Measurements from ENCODE around the gene RAB24. TPM values are rescaled to one million over a fixed set of nuclear protein-coding genes. Genes with fewer than 3 reads are reported as not detected.

RAB24 gene
- total RNA-seq, 1 experiment from 2014 or later = 37.2 TPM

GRCh38 chr5:177315411-177315810 is 11.9 kb upstream of the RAB24 start:
- Histone ChIP-seq H3K27me3 (ENCODE audit: control insufficient read depth, insufficient read depth, low read length) (no peaks in the 10 kb centered on the region), H3K27ac (ENCODE audit: low read length) (no peak overlapping the region), H3K9me3 (ENCODE audit: control insufficient read depth, insufficient read depth, low read depth, low read length) (no peaks in the 10 kb centered on the region), H3K4me1 (ENCODE audit: control insufficient read depth, insufficient read depth, low read length) (peaks cover 6% of the 10 kb centered on the region; the same call in 1 of the 2 replicates), H3K36me3 (ENCODE audit: control insufficient read depth, insufficient read depth, low read length) (no peaks in the 10 kb centered on the region; the same call in 1 of the 2 replicates), H3K4me3 (ENCODE audit: low read depth in 2 of 2, low read length in 2 of 2) (no peak overlapping the region)
- ATAC-seq (no peak), DNase-seq (ENCODE audit: low read depth, low spot score) (no peak)
- intact Hi-C loops (cut with micrococcal nuclease; ENCODE audit: unreplicated experiment) (loop anchor here (10.0 kb wide), 1 partner anchor 139 kb away; no protein-coding TSS in a partner anchor), in situ Hi-C loops (cut with HindIII; ENCODE audit: low pct_unique_long_range_greater_than_20kb, low sequenced_read_pairs) (no loop called here)
- ChIA-PET POLR2A (interaction anchor here (0.6 kb wide), 1 partner anchor 190 kb away, joined by 10 read pairs; no protein-coding TSS in a partner anchor), CTCF (no interaction called here)
- BruUV-seq (replicated peaks) = no TSS peak
- TF ChIP-seq POLR2AphosphoS5 (IDR thresholded peaks at IDR 0.05; ENCODE audit: low read depth, low read length) = no peak

DNA sequence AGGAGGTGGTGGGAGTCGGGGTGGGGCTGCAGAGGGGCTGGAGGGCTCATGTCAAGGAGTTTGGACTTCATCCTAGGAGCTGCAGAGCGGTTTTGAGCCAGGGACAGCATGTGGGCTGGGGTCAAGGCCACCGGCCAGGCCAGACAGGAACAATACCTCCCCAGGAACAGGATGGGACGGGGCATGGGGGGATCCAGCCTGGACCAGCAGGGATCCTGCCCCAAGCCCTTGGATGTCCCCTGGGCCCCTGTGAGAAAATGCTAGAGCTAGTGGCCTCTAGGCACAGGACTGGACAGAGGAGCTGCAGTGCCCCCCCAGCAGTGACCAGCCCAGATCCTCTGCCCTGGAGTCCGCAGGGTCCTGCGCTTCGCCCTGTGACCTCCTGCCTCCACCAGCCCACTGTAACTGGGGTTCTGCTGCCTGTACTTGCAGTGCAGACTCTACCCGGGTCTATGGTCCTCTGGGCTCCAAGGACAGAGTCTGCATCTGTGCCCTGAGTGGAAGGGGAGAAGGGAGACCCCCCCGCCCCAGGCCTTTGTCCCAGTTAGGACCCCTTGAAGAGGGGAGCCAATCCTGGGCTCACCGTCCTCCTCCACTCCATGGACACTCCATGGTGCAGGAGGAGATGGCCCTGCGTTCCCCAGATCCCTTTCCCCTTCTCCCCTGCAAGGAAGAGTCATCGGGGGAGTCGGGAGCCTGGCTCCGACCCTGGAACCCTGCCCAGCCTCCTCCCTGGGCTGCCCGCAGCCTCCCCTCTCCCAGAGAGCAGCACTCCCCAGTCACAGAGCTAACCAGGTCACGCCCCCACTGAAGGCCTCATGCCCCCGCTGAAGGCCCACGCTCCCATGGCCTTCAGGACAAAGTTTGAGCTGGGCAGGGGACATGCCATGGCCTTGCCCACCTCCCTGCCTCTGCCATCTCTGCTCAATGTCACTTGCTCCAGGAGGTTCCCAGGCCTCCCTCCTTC is 11.1 kb upstream of the RAB24 start:
- Histone ChIP-seq H3K36me3 (ENCODE audit: control insufficient read depth, insufficient read depth, low read length) (no peaks in the 10 kb centered on the region; the same call in 1 of the 2 replicates), H3K4me1 (ENCODE audit: control insufficient read depth, insufficient read depth, low read length) (peaks cover 11% of the 10 kb centered on the region), H3K4me3 (ENCODE audit: low read depth in 2 of 2, low read length in 2 of 2) (no peak overlapping the region), H3K27ac (ENCODE audit: low read length) (no peak overlapping the region), H3K9me3 (ENCODE audit: control insufficient read depth, insufficient read depth, low read depth, low read length) (no peaks in the 10 kb centered on the region), H3K27me3 (ENCODE audit: control insufficient read depth, insufficient read depth, low read length) (no peaks in the 10 kb centered on the region)
- POLR2A ChIA-PET = no interaction called here
- BruUV-seq (replicated peaks) = no TSS peak
- DNase-seq (ENCODE audit: low read depth, low spot score) (no peak), ATAC-seq (no peak)
- intact Hi-C loops (cut with micrococcal nuclease; ENCODE audit: unreplicated experiment) (loop anchor here (10.0 kb wide), 1 partner anchor 140 kb away; no protein-coding TSS in a partner anchor), in situ Hi-C loops (cut with HindIII; ENCODE audit: low pct_unique_long_range_greater_than_20kb, low sequenced_read_pairs) (no loop called here)
- CTCF ChIA-PET = interaction anchor here (0.6 kb wide), 1 partner anchor 12 kb away, joined by 4 read pairs; no protein-coding TSS in a partner anchor
- TF ChIP-seq, protein P1, sequence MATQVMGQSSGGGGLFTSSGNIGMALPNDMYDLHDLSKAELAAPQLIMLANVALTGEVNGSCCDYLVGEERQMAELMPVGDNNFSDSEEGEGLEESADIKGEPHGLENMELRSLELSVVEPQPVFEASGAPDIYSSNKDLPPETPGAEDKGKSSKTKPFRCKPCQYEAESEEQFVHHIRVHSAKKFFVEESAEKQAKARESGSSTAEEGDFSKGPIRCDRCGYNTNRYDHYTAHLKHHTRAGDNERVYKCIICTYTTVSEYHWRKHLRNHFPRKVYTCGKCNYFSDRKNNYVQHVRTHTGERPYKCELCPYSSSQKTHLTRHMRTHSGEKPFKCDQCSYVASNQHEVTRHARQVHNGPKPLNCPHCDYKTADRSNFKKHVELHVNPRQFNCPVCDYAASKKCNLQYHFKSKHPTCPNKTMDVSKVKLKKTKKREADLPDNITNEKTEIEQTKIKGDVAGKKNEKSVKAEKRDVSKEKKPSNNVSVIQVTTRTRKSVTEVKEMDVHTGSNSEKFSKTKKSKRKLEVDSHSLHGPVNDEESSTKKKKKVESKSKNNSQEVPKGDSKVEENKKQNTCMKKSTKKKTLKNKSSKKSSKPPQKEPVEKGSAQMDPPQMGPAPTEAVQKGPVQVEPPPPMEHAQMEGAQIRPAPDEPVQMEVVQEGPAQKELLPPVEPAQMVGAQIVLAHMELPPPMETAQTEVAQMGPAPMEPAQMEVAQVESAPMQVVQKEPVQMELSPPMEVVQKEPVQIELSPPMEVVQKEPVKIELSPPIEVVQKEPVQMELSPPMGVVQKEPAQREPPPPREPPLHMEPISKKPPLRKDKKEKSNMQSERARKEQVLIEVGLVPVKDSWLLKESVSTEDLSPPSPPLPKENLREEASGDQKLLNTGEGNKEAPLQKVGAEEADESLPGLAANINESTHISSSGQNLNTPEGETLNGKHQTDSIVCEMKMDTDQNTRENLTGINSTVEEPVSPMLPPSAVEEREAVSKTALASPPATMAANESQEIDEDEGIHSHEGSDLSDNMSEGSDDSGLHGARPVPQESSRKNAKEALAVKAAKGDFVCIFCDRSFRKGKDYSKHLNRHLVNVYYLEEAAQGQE (IDR thresholded peaks at IDR 0.05; ENCODE audit: insufficient read depth in 1 of 2, low read depth in 2 of 2, low read length in 1 of 2) = no peak
- TF ChIP-seq TCF7L2 (IDR thresholded peaks at IDR 0.05; ENCODE audit: low read depth, low read length) = no peak
- TF ChIP-seq POLR2AphosphoS5 (IDR thresholded peaks at IDR 0.05; ENCODE audit: low read depth, low read length) = no peak

DNA sequence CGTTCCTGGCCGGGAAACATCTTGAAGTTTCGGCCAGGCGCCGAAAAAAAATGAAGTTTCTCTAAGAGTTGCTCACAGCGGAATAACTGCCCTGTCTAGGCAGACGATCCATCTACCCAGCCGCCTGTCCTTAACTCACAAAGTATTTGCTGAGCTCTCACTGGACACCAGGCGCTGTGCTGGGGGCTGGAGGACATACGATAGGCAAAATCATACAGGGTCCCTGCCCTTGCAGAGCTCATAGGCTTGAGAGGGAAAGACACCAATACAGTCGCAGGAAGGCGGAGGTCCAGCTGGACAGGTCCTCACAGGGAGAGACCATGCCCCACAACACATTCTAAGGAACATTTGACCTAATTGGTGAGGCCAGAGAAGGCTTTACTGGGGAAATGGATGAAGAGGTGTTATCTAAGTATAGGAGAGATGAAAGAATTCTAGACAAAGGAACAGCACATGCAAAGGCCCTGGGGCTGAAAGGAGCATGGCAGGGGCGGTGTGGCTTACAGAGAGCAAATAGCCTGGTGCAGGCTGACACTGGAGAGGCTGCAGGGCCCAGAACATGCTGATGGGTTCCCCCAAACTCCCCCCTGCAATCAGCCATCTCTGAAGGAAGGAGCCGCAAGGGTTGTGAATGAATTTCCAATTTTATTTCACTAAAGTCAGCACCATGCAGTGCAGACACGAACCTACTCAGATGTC is 10.2 kb upstream of the RAB24 start:
- in situ Hi-C loops (cut with HindIII; ENCODE audit: low pct_unique_long_range_greater_than_20kb, low sequenced_read_pairs) (no loop called here), intact Hi-C loops (cut with micrococcal nuclease; ENCODE audit: unreplicated experiment) (loop anchor here (10.0 kb wide), 1 partner anchor 141 kb away; no protein-coding TSS in a partner anchor)
- H3K27ac ChIP-seq (ENCODE audit: low read length) = no peak overlapping the region
- H3K9me3 ChIP-seq (ENCODE audit: control insufficient read depth, insufficient read depth, low read depth, low read length) = no peaks in the 10 kb centered on the region
- H3K36me3 ChIP-seq (ENCODE audit: control insufficient read depth, insufficient read depth, low read length) = no peaks in the 10 kb centered on the region; the same call in 1 of the 2 replicates
- ATAC-seq (no peak), DNase-seq (ENCODE audit: low read depth, low spot score) (no peak)
- TF ChIP-seq, protein P1 (IDR thresholded peaks at IDR 0.05; ENCODE audit: insufficient read depth in 1 of 2, low read depth in 2 of 2, low read length in 1 of 2) = no peak
- no peak for TF ChIP-seq TCF7L2 (IDR thresholded peaks at IDR 0.05; ENCODE audit: low read depth, low read length)
- TF ChIP-seq, protein P2, sequence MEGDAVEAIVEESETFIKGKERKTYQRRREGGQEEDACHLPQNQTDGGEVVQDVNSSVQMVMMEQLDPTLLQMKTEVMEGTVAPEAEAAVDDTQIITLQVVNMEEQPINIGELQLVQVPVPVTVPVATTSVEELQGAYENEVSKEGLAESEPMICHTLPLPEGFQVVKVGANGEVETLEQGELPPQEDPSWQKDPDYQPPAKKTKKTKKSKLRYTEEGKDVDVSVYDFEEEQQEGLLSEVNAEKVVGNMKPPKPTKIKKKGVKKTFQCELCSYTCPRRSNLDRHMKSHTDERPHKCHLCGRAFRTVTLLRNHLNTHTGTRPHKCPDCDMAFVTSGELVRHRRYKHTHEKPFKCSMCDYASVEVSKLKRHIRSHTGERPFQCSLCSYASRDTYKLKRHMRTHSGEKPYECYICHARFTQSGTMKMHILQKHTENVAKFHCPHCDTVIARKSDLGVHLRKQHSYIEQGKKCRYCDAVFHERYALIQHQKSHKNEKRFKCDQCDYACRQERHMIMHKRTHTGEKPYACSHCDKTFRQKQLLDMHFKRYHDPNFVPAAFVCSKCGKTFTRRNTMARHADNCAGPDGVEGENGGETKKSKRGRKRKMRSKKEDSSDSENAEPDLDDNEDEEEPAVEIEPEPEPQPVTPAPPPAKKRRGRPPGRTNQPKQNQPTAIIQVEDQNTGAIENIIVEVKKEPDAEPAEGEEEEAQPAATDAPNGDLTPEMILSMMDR (IDR thresholded peaks at IDR 0.05) = no peak
- TF ChIP-seq SIN3A (IDR thresholded peaks at IDR 0.05; ENCODE audit: borderline replicate concordance, insufficient read depth, low read depth, low read length) = no peak
- TF ChIP-seq POLR2AphosphoS5 (IDR thresholded peaks at IDR 0.05; ENCODE audit: low read depth, low read length) = no peak
- CTCF ChIA-PET = interaction anchor here (0.6 kb wide), 1 partner anchor 13 kb away, joined by 4 read pairs; no protein-coding TSS in a partner anchor
- H3K4me1 ChIP-seq (ENCODE audit: control insufficient read depth, insufficient read depth, low read length) = peaks cover 12% of the 10 kb centered on the region
- POLR2A ChIA-PET = no interaction called here
- no peaks in the 10 kb centered on the region for H3K27me3 ChIP-seq (ENCODE audit: control insufficient read depth, insufficient read depth, low read length)
- BruUV-seq (replicated peaks) = no TSS peak
- H3K4me3 ChIP-seq (ENCODE audit: low read depth in 2 of 2, low read length in 2 of 2) = no peak overlapping the region

Data from Panc1 (cell line).